Measurements from ENCODE around the gene THOC2.

DNA sequence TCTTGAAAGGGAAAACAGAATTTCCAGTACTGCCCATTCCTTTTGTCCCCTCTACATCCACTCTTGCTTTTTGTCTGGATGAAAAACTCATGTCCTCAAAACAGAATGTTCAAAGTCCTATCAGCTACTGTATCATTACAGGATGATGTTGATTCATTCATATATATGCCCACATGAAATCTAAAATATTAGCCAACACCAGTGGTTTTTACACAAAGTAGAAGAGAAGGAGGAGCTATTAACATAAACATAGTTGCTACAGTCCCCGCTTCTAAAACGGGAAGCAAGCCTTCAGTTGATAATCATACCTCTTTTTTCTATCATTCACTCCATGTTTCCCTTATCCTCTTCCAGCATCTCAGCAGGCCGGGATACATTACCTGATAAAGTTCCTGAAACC lies 7.7 kb upstream of the THOC2 start:
- TF ChIP-seq, protein P1, sequence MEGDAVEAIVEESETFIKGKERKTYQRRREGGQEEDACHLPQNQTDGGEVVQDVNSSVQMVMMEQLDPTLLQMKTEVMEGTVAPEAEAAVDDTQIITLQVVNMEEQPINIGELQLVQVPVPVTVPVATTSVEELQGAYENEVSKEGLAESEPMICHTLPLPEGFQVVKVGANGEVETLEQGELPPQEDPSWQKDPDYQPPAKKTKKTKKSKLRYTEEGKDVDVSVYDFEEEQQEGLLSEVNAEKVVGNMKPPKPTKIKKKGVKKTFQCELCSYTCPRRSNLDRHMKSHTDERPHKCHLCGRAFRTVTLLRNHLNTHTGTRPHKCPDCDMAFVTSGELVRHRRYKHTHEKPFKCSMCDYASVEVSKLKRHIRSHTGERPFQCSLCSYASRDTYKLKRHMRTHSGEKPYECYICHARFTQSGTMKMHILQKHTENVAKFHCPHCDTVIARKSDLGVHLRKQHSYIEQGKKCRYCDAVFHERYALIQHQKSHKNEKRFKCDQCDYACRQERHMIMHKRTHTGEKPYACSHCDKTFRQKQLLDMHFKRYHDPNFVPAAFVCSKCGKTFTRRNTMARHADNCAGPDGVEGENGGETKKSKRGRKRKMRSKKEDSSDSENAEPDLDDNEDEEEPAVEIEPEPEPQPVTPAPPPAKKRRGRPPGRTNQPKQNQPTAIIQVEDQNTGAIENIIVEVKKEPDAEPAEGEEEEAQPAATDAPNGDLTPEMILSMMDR (IDR thresholded peaks at IDR 0.05), result no peak
- TF ChIP-seq POLR2A (IDR thresholded peaks at IDR 0.05), result no peak
